Endothelial cell of umbilical vein (primary cell): ENCODE results near the gene MECP2. TPM values are rescaled to one million over a fixed set of nuclear protein-coding genes. Genes with fewer than 3 reads are reported as not detected.

Experiments used
- BruUV-seq: library from RNA; stranded (reverse); fragments of 400-500 nt; replicated peaks from 2 replicates; lab custom pipeline; 2021; lab: Mats Ljungman, UMichigan
- CTCF ChIA-PET: fragments of 300-600, 350-600 bp; sonication (Branson Sonifier 250); formaldehyde crosslinking; loops from one replicate; lab custom pipeline; 2021; ENCODE audit warnings: antibody characterized with exemption, inconsistent platforms; lab: Charles Lee
- POLR2A ChIA-PET: fragments of 300-600, 350-600 bp; sonication (Branson Sonifier 250); formaldehyde crosslinking; loops from one replicate; lab custom pipeline; 2021; ENCODE audit warnings: antibody characterized with exemption, inconsistent platforms; lab: Charles Lee
- DNase-seq: peaks from one replicate; pipeline ENCODE4 v3.0.0-alpha.2; 2011; ENCODE audit warnings: low read depth, low spot score
- FAIRE-seq: peaks from 2 replicates; lab custom pipeline; 2011; peaks lifted over from hg19 to GRCh38; lab: Jason Lieb, UNC
- H2AFZ ChIP-seq: 2 replicates; pipeline ENCODE4 v1.6.0; 2012; ENCODE audit warnings: low read depth, low read length, control low read depth, inconsistent platforms
- H3K27ac ChIP-seq: 2 replicates; pipeline ENCODE4 v1.5.1; 2011; ENCODE audit warnings: low read depth, mild to moderate bottlenecking, control low read depth, low read length, moderate library complexity; ENCODE audit not compliant: insufficient read depth
- H3K27me3 ChIP-seq, 2 experiments: 2 replicates each; pipeline versions ENCODE4 v1.6.0 to v1.6.1; 2011; ENCODE audit warnings: low read length in 2 of 2, mixed read lengths in 1 of 2; ENCODE audit not compliant: control insufficient read depth in 2 of 2, insufficient read depth in 2 of 2
- H3K36me3 ChIP-seq, 2 experiments: 2 replicates in 1 of 2; 3 replicates in 1 of 2; pipeline ENCODE4 v1.5.1; 2011; ENCODE audit warnings: low read length in 2 of 2, mild to moderate bottlenecking in 1 of 2, moderate library complexity in 1 of 2; ENCODE audit not compliant: control insufficient read depth in 2 of 2, insufficient read depth in 2 of 2; ENCODE audit errors: extremely low read depth in 1 of 2
- H3K4me1 ChIP-seq: 3 replicates; pipeline ENCODE4 v1.5.1; 2011; ENCODE audit warnings: mild to moderate bottlenecking, low read length; ENCODE audit not compliant: control insufficient read depth, insufficient read depth; ENCODE audit errors: extremely low read depth
- H3K4me2 ChIP-seq: 2 replicates; pipeline ENCODE4 v1.6.1; 2011; ENCODE audit warnings: low read length, control low read depth, mixed read lengths; ENCODE audit not compliant: insufficient read depth
- H3K4me3 ChIP-seq, 3 experiments: fragments of 200-600 bp in 1 of 3; sonication (generic), shearing (Covaris generic) in 1 of 3; replicated peaks in 1 of 3; 2 replicates each; pipeline ENCODE4 v1.5.1; 2011 to 2016; ENCODE audit warnings: control low read depth in 3 of 3, low read length in 3 of 3, mild to moderate bottlenecking in 2 of 3, inconsistent platforms in 1 of 3, low read depth in 1 of 3, moderate library complexity in 1 of 3; ENCODE audit not compliant: insufficient read depth in 1 of 3
- H3K79me2 ChIP-seq: 2 replicates; pipeline ENCODE4 v1.6.0; 2012; ENCODE audit warnings: low read length, inconsistent platforms; ENCODE audit not compliant: control insufficient read depth, insufficient read depth
- H3K9ac ChIP-seq: replicated peaks from 2 replicates; pipeline ENCODE3; 2011; ENCODE audit warnings: low read length, control low read depth; ENCODE audit not compliant: insufficient read depth; ENCODE audit errors: extremely low read depth
- H3K9me1 ChIP-seq: replicated peaks from 3 replicates; pipeline ENCODE4 v1.6.0; 2011; ENCODE audit warnings: mild to moderate bottlenecking, low read length; ENCODE audit not compliant: control insufficient read depth, insufficient read depth; ENCODE audit errors: extremely low read depth
- H3K9me3 ChIP-seq: replicated peaks from 2 replicates; pipeline ENCODE4 v1.5.1; 2012; ENCODE audit warnings: low read length, inconsistent platforms; ENCODE audit not compliant: control insufficient read depth, insufficient read depth
- H4K20me1 ChIP-seq: replicated peaks from 2 replicates; pipeline ENCODE3; 2011; ENCODE audit warnings: mild to moderate bottlenecking, low read length; ENCODE audit not compliant: control insufficient read depth, insufficient read depth; ENCODE audit errors: extremely low read depth
- CTCF ChIP-seq, 2 donors: IDR thresholded peaks; 1 replicate in 1 of 2; 2 replicates in 1 of 2; pipeline ENCODE4 v1.5.1; 2011; ENCODE audit warnings: low read length in 2 of 2, mild to moderate bottlenecking in 2 of 2, moderate library complexity in 2 of 2, control low read depth in 1 of 2, inconsistent platforms in 1 of 2, low read depth in 1 of 2; ENCODE audit not compliant: insufficient read depth in 1 of 2; ENCODE audit errors: extremely low read depth in 1 of 2
- EZH2 ChIP-seq: IDR thresholded peaks from 2 replicates; pipeline ENCODE4 v1.6.1; 2012; ENCODE audit warnings: borderline replicate concordance, low read depth, mild to moderate bottlenecking, moderate library complexity, low read length, inconsistent platforms; ENCODE audit not compliant: severe bottlenecking
- FOS ChIP-seq: IDR thresholded peaks from 2 replicates; pipeline ENCODE4 v1.6.1; 2011; ENCODE audit warnings: mild to moderate bottlenecking, low read length, moderate library complexity, borderline replicate concordance; ENCODE audit not compliant: insufficient read depth
- GATA2 ChIP-seq: IDR thresholded peaks from 2 replicates; pipeline ENCODE4 v1.7.0; 2011; ENCODE audit warnings: low read depth, mild to moderate bottlenecking, moderate library complexity, mixed read lengths, low read length; ENCODE audit not compliant: insufficient read length, insufficient read depth
- JUN ChIP-seq: IDR thresholded peaks from 2 replicates; pipeline ENCODE4 v1.6.1; 2011; ENCODE audit warnings: borderline replicate concordance, low read depth; ENCODE audit not compliant: insufficient read length, insufficient read depth
- MAX ChIP-seq: IDR thresholded peaks from 2 replicates; pipeline ENCODE4 v1.6.1; 2011; ENCODE audit not compliant: insufficient read depth, insufficient read length
- MYC ChIP-seq: IDR thresholded peaks from one replicate; pipeline ENCODE4 v1.6.1; 2011; ENCODE audit warnings: mild to moderate bottlenecking, low read depth, low read length
- POLR2A ChIP-seq: IDR thresholded peaks from 2 replicates; pipeline ENCODE4 v1.6.1; 2012; ENCODE audit warnings: low read depth, mild to moderate bottlenecking, control low read depth, low read length
- POLR2AphosphoS5 ChIP-seq: IDR thresholded peaks from 2 replicates; pipeline ENCODE4 v1.6.1; 2012; ENCODE audit warnings: low read depth, mild to moderate bottlenecking, control low read depth, low read length, moderate library complexity; ENCODE audit not compliant: insufficient read depth
- dilution Hi-C: fragments of 300-500 bp; cut with MboI; formaldehyde crosslinking; loops from one replicate; pipeline ENCODE4 v1.15.0; 2019; ENCODE audit warnings: low sequenced_read_pairs; ENCODE audit not compliant: extremely low pct_ligation_motif_present
- intact Hi-C: fragments of 100-400 bp; cut with micrococcal nuclease; formaldehyde crosslinking; loops from one replicate; pipeline ENCODE4 v1.10.0; 2022
- polyA plus RNA-seq, 4 experiments: library from polyadenylated mRNA; depleted of rRNA in 3 of 4; stranded (reverse) in 3 of 4; unstranded in 1 of 4; fragments of >200 nt; gene quantifications; 2 replicates each; pipeline versions ENCODE4 v1.2.1 to v1.2.3, GENCODE V29; 2011 to 2012; ENCODE audit warnings: missing spikeins in 1 of 4
- total RNA-seq: library from RNA; stranded (reverse); gene quantifications from 2 replicates; pipeline ENCODE4 v1.2.3, GENCODE V29; 2021

Gene MECP2
- total and polyA plus RNA-seq, 2 donors (not counting 3 experiments of a cell fraction or from before 2014, with no cell fraction given), result 9.0 to 45.3 TPM

DNA sequence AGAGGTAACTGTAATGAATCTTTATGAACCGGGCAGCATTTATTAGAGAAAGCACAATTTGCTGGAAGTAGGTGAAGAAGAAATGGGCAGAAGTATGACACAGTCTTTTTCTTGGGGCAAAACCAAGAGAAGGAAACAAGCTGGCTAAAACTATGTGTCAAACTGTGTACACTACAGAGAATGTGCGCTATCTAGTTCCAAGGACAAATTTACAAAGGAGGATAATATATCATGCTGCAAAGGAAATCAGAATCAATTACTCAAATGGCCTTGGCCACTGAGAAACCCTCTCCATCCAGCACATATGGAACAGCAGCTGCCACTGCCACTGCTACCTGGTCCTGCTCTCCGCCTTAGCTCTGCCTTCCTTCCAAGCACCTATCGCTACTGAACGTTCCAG is 17.1 kb upstream of the MECP2 start:
- POLR2A ChIA-PET, result no interaction called here
- dilution Hi-C loops, result no loop called here

More for the DNA sequence above, 17.1 kb upstream of the MECP2 start:
- FAIRE-seq (no peak), DNase-seq (no peak)
- no peaks in the 10 kb centered on the region for H3K4me1 ChIP-seq
- H3K36me3 ChIP-seq, result no peaks in the 10 kb centered on the region
- no peaks in the 10 kb centered on the region for H3K27me3 ChIP-seq
- H3K9me3 ChIP-seq, result no peaks in the 10 kb centered on the region
- intact Hi-C loops, result no loop called here
- no peaks in the 10 kb centered on the region for H4K20me1 ChIP-seq
- no TSS peak for BruUV-seq
- no peaks in the 10 kb centered on the region for H3K9me1 ChIP-seq
- H3K27ac ChIP-seq, result no peak overlapping the region
- TF ChIP-seq EZH2 (no peak), MYC (no peak), JUN (no peak), POLR2AphosphoS5 (no peak), POLR2A (no peak), MAX (no peak), FOS (no peak), GATA2 (no peak), CTCF (IDR thresholded peaks at IDR 0.05; ENCODE audit: extremely low read depth in 1 of 2, insufficient read depth in 1 of 2, low read depth in 1 of 2, low read length in 2 of 2) (no peak)
- no peak overlapping the region for H3K4me3 ChIP-seq
- no peak overlapping the region for H3K4me2 ChIP-seq
- CTCF ChIA-PET, result no interaction called here
- no peak overlapping the region for H3K9ac ChIP-seq
- H3K79me2 ChIP-seq, result no peaks in the 10 kb centered on the region
- H2AFZ ChIP-seq, result no peak overlapping the region
